ENCODE results near the gene MT1E. TPM values are rescaled to one million over a fixed set of nuclear protein-coding genes. Genes with fewer than 3 reads are reported as not detected.

MT1E gene
- total RNA-seq, 1 experiment from 2014 or later = 50.6 TPM

- H3K36me3 ChIP-seq (ENCODE audit: insufficient read depth, low read length, poor library complexity, severe bottlenecking) = no peaks in the 10 kb centered on the region
- H3K4me1 ChIP-seq (ENCODE audit: insufficient read depth, low read length, poor library complexity, severe bottlenecking) = peaks cover 6% of the 10 kb centered on the region
- BruUV-seq (replicated peaks) = no TSS peak
- ChIA-PET POLR2A (ENCODE audit: low non-redundant PET) (no interaction called here), CTCF (no interaction called here)
- no peak overlapping the region for H3K4me3 ChIP-seq (ENCODE audit: low read depth, low read length, poor library complexity, severe bottlenecking)
- no peak overlapping the region for H3K27ac ChIP-seq (ENCODE audit: low read depth, low read length, poor library complexity, severe bottlenecking)
- H3K9me3 ChIP-seq (ENCODE audit: low read depth, low read length, poor library complexity, severe bottlenecking) = no peaks in the 10 kb centered on the region
- no peak for TF ChIP-seq CTCF (conservative IDR thresholded peaks at IDR 0.05; ENCODE audit: low read depth, low read length)
- TF ChIP-seq EZH2 (IDR thresholded peaks at IDR 0.05; ENCODE audit: borderline replicate concordance, low read depth, low read length, poor library complexity, severe bottlenecking) = no peak
- intact Hi-C loops (cut with micrococcal nuclease; ENCODE audit: unreplicated experiment) = no loop called here
- DNase-seq (ENCODE audit: low spot score) = no peak
- H3K27me3 ChIP-seq (replicated peaks; ENCODE audit: insufficient read depth, low read depth, low read length, poor library complexity) = peaks cover 31% of the 10 kb centered on the region
Observed at GRCh38 chr16:56629531-56629930, 4.0 kb downstream of the MT1E start.

- H3K4me1 ChIP-seq (ENCODE audit: insufficient read depth, low read length, poor library complexity, severe bottlenecking) = peaks cover 6% of the 10 kb centered on the region
- H3K27ac ChIP-seq (ENCODE audit: low read depth, low read length, poor library complexity, severe bottlenecking) = no peak overlapping the region
- no peaks in the 10 kb centered on the region for H3K36me3 ChIP-seq (ENCODE audit: insufficient read depth, low read length, poor library complexity, severe bottlenecking)
- DNase-seq (ENCODE audit: low spot score) = no peak
- ChIA-PET POLR2A (ENCODE audit: low non-redundant PET) (no interaction called here), CTCF (no interaction called here)
- BruUV-seq (replicated peaks) = no TSS peak
- intact Hi-C loops (cut with micrococcal nuclease; ENCODE audit: unreplicated experiment) = no loop called here
- no peaks in the 10 kb centered on the region for H3K9me3 ChIP-seq (ENCODE audit: low read depth, low read length, poor library complexity, severe bottlenecking)
- peaks cover 37% of the 10 kb centered on the region for H3K27me3 ChIP-seq (replicated peaks; ENCODE audit: insufficient read depth, low read depth, low read length, poor library complexity)
- no peak for TF ChIP-seq EZH2 (IDR thresholded peaks at IDR 0.05; ENCODE audit: borderline replicate concordance, low read depth, low read length, poor library complexity, severe bottlenecking)
- no peak for TF ChIP-seq CTCF (conservative IDR thresholded peaks at IDR 0.05; ENCODE audit: low read depth, low read length)
- H3K4me3 ChIP-seq (ENCODE audit: low read depth, low read length, poor library complexity, severe bottlenecking) = no peak overlapping the region
Observed at GRCh38 chr16:56630134-56630533, 4.6 kb downstream of the MT1E start.

GRCh38 chr16:56631197-56631596 is 5.6 kb downstream of the MT1E start:
- no peak for DNase-seq (ENCODE audit: low spot score)
- CTCF ChIA-PET = no interaction called here
- Histone ChIP-seq H3K36me3 (ENCODE audit: insufficient read depth, low read length, poor library complexity, severe bottlenecking) (no peaks in the 10 kb centered on the region), H3K27ac (ENCODE audit: low read depth, low read length, poor library complexity, severe bottlenecking) (no peak overlapping the region), H3K4me3 (ENCODE audit: low read depth, low read length, poor library complexity, severe bottlenecking) (no peak overlapping the region), H3K4me1 (ENCODE audit: insufficient read depth, low read length, poor library complexity, severe bottlenecking) (peaks cover 6% of the 10 kb centered on the region), H3K9me3 (ENCODE audit: low read depth, low read length, poor library complexity, severe bottlenecking) (no peaks in the 10 kb centered on the region), H3K27me3 (replicated peaks; ENCODE audit: insufficient read depth, low read depth, low read length, poor library complexity) (peaks cover 42% of the 10 kb centered on the region)
- POLR2A ChIA-PET (ENCODE audit: low non-redundant PET) = interaction anchor here (0.6 kb wide), 1 partner anchor 16 kb away, joined by 3 read pairs; no protein-coding TSS in a partner anchor
- BruUV-seq (replicated peaks) = no TSS peak
- intact Hi-C loops (cut with micrococcal nuclease; ENCODE audit: unreplicated experiment) = no loop called here
- no peak for TF ChIP-seq CTCF (conservative IDR thresholded peaks at IDR 0.05; ENCODE audit: low read depth, low read length)
